ENCODE results near the gene HID1. TPM values are rescaled to one million over a fixed set of nuclear protein-coding genes. Genes with fewer than 3 reads are reported as not detected.

HID1 gene
- total and polyA plus RNA-seq, 9 of the 15 experiments (the other 6 are each of a cell fraction or from before 2014, with no cell fraction given), result 0.14 to 2.1 (median 0.54) TPM; not detected in 2

DNA sequence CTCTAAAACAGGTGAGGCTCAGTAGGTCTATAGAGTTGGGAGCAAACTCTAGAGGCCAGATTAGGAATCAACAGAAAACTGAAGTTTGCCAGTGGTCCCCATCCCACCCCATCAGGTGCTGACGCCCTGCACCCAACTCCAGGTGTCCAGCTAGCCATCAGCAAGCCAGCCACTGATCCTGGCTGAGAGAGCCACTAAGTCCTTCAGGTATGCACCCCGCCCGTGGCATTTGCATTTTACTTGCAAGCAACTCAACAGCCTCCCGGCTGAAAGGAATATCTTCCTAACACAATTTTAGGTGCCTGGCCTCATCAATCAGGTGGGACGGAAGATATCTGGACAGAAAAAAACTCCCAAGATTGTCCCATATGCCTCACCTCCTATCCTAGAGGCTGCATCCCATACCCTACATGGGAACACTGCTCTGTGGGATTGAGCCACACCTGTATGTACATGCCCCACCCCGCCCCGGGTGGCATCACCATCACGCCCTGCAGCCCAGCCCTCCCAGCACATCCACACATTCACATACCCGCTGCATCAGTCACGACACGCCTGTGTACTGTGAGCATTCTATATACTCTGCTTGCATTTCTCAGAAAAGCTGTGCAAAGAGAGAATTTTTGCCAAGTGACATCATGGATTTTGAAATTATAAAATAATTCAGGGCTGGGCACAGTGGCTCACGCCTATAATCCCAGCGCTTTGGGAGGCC lies 28.6 kb downstream of the HID1 start:
- in situ Hi-C loops (cut with MboI), result no loop called here
- no TSS peak for BruUV-seq (replicated peaks)
- ChIA-PET CTCF (ENCODE audit: low intra/inter-chr PET ratio) (no interaction called here), POLR2A (interaction anchor here (0.6 kb wide), 1 partner anchor 740 kb away, joined by 3 read pairs; the partner anchor contains the start of gene RPL38)
- Histone ChIP-seq H3K36me3 (ENCODE audit: control insufficient read depth, insufficient read depth, low read length) (no peaks in the 10 kb centered on the region), H3K4me3 (no peak overlapping the region), H3K4me2 (ENCODE audit: insufficient read depth, low read length) (no peak overlapping the region), H4K20me1 (replicated peaks; ENCODE audit: control insufficient read depth, insufficient read depth, low read length) (no peaks in the 10 kb centered on the region), H3K4me1 (replicated peaks in 1 of 2; ENCODE audit: control insufficient read depth in 2 of 2, insufficient read depth in 2 of 2, low read length in 2 of 2) (peaks cover 4 to 9% of the 10 kb centered on the region in 2 experiments; a peak in 4 of 5 replicates), H3K9me3 (replicated peaks; ENCODE audit: control insufficient read depth, insufficient read depth, low read depth, low read length) (no peaks in the 10 kb centered on the region), H3K27ac (ENCODE audit: extremely low read depth, low read depth, low read length) (no peak overlapping the region), H2AFZ (ENCODE audit: low read depth, low read length) (no peak overlapping the region), H3K79me2 (ENCODE audit: control insufficient read depth, insufficient read depth, low read length) (no peaks in the 10 kb centered on the region), H3K27me3 (ENCODE audit: control insufficient read depth in 2 of 2, insufficient read depth in 2 of 2, low read length in 2 of 2) (peaks cover 31 to 65% of the 10 kb centered on the region in 2 experiments), H3K9me1 (ENCODE audit: control insufficient read depth, insufficient read depth, low read length) (no peaks in the 10 kb centered on the region), H3K9ac (ENCODE audit: insufficient read depth in 1 of 2, low read depth in 2 of 2, low read length in 2 of 2) (no peak overlapping the region)
- DNase-seq (ENCODE audit: extremely low read depth in 1 of 4, low spot score in 3 of 4) (no peak), FAIRE-seq (no peak), ATAC-seq (no peak)
- no peak for TF ChIP-seq RBBP5 (IDR thresholded peaks at IDR 0.05; ENCODE audit: borderline replicate concordance, insufficient read depth, low read length, poor library complexity, severe bottlenecking)
- TF ChIP-seq CHD4 (IDR thresholded peaks at IDR 0.05; ENCODE audit: insufficient read depth, insufficient replicate concordance, low read depth, low read length, poor library complexity, severe bottlenecking), result no peak
- TF ChIP-seq SMARCB1 (IDR thresholded peaks at IDR 0.05; ENCODE audit: insufficient read length, low read depth), result no peak
- TF ChIP-seq, protein P1, sequence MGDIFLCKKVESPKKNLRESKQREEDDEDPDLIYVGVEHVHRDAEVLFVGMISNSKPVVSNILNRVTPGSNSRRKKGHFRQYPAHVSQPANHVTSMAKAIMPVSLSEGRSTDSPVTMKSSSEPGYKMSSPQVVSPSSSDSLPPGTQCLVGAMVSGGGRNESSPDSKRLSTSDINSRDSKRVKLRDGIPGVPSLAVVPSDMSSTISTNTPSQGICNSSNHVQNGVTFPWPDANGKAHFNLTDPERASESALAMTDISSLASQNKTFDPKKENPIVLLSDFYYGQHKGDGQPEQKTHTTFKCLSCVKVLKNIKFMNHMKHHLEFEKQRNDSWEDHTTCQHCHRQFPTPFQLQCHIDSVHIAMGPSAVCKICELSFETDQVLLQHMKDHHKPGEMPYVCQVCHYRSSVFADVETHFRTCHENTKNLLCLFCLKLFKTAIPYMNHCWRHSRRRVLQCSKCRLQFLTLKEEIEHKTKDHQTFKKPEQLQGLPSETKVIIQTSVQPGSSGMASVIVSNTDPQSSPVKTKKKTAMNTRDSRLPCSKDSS (IDR thresholded peaks at IDR 0.05; ENCODE audit: low read depth, partially characterized antibody), result no peak
- TF ChIP-seq, protein P2, sequence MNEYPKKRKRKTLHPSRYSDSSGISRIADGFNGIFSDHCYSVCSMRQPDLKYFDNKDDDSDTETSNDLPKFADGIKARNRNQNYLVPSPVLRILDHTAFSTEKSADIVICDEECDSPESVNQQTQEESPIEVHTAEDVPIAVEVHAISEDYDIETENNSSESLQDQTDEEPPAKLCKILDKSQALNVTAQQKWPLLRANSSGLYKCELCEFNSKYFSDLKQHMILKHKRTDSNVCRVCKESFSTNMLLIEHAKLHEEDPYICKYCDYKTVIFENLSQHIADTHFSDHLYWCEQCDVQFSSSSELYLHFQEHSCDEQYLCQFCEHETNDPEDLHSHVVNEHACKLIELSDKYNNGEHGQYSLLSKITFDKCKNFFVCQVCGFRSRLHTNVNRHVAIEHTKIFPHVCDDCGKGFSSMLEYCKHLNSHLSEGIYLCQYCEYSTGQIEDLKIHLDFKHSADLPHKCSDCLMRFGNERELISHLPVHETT (CRISPR knock-in tag; conservative IDR thresholded peaks at IDR 0.05 in 1 of 2, IDR thresholded peaks at IDR 0.05 in 1 of 2), result no peak
- TF ChIP-seq, protein P3, sequence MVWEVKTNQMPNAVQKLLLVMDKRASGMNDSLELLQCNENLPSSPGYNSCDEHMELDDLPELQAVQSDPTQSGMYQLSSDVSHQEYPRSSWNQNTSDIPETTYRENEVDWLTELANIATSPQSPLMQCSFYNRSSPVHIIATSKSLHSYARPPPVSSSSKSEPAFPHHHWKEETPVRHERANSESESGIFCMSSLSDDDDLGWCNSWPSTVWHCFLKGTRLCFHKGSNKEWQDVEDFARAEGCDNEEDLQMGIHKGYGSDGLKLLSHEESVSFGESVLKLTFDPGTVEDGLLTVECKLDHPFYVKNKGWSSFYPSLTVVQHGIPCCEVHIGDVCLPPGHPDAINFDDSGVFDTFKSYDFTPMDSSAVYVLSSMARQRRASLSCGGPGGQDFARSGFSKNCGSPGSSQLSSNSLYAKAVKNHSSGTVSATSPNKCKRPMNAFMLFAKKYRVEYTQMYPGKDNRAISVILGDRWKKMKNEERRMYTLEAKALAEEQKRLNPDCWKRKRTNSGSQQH (CRISPR knock-in tag; IDR thresholded peaks at IDR 0.05), result no peak
- TF ChIP-seq EP400 (IDR thresholded peaks at IDR 0.05), result no peak
- no peak for TF ChIP-seq XRCC4 (IDR thresholded peaks at IDR 0.05; ENCODE audit: extremely low read depth, insufficient read depth, insufficient read length)
- no peak for TF ChIP-seq STAG1 (CRISPR knock-in tag; IDR thresholded peaks at IDR 0.05; ENCODE audit: borderline replicate concordance)
- TF ChIP-seq, protein P4, sequence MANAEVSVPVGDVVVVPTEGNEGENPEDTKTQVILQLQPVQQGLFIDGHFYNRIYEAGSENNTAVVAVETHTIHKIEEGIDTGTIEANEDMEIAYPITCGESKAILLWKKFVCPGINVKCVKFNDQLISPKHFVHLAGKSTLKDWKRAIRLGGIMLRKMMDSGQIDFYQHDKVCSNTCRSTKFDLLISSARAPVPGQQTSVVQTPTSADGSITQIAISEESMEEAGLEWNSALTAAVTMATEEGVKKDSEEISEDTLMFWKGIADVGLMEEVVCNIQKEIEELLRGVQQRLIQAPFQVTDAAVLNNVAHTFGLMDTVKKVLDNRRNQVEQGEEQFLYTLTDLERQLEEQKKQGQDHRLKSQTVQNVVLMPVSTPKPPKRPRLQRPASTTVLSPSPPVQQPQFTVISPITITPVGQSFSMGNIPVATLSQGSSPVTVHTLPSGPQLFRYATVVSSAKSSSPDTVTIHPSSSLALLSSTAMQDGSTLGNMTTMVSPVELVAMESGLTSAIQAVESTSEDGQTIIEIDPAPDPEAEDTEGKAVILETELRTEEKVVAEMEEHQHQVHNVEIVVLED (CRISPR knock-in tag; IDR thresholded peaks at IDR 0.05), result no peak
- no peak for TF ChIP-seq ZFX (CRISPR knock-in tag; IDR thresholded peaks at IDR 0.05)
- intact Hi-C loops (cut with micrococcal nuclease), result no loop called here
- under 1% methylated on average over 11 of the region's 13 CpGs for whole genome bisulfite sequencing (ENCODE audit: insufficient coverage, low coverage, missing lambda C conversion rate)
